GM21367 (cell line): ENCODE data around the gene AOPEP.

Source experiments
- ATAC-seq: cut with Tn5 transposase; IDR thresholded peaks from one replicate; pipeline ENCODE4 v1.9.1; 2021; ENCODE audit not compliant: unreplicated experiment

The AOPEP gene

DNA sequence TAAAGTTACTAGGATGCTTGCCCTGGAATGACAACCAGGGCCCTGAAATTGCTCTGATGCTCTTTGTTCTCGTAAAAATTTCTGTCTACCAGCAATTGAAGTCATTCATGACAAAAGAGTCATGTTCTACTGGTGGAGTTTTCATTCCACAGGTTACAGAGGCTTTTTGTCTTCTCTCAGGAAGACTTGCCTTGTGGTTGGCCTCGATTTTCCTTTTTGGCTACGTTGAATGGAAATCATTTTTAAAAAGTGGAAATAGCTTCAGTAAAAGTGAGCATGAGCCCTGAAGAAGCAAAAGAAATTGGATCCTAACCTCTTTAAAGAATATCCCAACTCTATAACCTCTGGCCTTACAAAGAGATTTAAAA lies 255.2 kb downstream of the AOPEP start:
- ATAC-seq = no peak

DNA sequence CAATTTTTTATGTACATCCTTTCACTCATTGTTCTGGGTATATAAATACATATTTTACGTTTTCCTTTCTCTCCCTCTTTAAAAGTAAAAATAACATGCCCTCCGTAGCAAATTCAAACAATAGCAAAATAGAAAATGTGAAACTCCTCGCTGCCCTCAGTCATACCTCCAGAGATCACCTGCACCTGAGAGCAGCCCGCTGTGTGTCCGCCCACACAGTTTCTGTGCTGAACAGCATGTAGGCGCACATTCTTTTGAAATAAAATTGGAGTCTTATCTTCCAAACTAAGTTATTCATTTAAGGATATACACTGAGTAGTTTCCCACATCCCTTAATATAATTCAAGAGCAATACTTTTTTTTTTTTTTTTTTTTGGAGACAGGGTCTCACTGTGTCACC lies 255.7 kb downstream of the AOPEP start:
- ATAC-seq = no peak

DNA sequence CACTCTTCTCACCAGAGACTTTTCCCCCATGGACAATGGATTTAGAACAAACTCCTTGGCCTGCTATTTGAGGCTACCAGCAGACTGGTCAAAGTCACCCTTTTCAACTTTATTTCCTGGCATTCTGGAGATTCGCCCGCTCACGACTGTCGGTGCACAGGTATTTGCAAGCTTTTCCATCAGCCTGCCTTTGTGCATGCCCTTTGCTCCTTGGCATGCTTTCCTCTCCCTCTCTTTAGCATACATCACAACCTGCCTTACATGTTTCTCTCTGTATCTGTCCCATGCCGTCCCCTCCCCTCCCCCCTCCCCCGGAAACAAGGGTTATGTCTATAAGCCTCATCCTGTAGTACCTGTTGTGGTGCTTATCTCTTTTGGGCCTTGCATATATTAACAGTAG lies 257.1 kb downstream of the AOPEP start:
- ATAC-seq = no peak

DNA sequence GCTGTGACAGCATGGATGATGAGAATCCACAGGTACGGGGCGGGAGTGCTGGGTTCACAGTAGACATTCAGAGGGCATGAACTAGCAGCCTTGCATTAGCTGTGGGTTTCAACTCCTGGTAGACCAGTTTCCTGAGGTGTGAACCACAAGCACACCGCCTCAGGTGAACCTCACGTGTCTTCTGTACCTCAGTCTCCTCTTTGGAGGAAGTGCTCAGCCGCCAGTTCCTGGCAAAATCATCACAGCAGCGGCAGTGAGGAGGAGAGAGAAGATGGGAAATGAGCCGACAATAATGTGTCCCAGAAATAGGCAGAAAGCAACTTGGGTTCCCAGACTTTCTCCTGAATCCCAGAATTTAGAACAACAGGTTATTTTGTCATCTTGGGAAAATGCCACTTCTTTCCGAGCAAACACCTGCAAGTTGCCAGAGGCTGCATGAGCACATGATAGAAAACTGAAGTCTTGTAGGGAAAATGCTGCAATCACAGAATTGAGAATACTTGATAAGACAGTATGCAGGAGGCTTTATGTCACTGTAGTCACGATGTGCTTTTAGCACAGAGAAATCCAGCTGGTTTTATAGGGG lies 258.5 kb downstream of the AOPEP start:
- ATAC-seq = no peak

DNA sequence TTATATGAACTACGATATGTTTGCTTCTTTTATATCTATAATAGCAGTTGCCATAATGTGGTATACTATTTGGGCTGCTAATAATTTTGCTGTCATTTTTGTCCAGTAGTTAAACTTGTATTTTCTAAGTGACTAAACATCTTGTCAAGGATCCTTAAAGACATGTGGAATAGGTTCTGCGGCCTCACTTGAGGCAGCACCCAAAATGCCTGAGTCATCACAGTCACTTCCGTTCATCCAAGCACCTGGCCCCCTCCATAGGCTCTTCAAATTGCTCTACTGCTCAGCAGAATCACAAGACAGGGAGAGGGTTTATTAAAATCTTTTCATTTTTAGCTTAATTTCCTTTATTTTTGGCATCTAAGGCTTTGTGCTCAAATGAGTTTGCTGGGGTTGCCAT lies 259.1 kb downstream of the AOPEP start:
- no peak for ATAC-seq

DNA sequence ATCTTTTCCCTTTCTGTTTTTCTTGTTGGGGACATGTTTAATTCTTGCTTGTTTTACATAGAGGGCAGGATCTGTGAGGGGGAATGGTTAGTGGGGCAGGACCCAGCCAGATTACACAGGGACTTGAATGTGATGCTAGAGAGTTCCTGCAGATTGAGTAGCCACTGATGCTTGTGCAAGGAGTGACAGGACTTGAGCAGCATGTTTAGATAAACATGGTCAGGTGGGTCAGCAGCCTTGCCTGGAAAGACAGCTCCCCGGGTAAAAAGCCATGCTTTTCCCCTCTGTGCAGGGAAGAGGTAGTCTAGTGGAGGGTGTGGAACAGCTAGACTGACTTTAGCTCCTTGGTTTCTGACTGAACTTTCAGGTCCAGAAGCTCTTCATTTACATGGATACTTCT lies 261.2 kb downstream of the AOPEP start:
- ATAC-seq = no peak

DNA sequence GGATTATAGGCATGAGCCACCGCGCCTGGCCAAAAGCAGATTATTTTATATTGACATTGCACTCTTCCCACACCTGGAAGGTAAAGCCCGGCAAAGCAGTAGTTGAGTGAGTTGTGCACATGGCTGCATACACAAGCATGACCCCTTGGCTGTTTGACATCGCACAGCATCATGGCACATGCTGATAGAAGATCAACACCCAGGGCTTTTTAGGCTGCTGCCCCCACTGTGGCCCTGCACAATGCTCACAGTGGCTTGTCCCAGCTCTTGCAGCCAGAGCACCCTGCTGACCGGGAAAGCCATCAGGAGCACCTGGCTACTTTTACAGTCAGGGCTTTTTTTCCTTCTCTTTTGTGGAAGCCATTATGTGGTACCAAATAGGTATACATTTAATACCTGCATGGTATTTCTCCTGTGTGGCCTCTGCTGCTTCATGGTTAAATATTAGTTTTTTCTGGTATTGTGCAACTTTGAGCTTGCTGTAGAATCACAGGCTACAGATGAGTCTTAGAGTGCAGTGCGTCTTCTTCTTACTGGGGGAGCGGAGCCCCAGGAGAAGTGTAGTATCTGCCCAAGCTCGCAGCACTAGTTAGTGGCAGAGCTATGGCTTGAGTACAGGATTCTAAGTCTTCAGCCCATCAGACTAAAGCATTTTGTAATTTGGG lies 264.5 kb downstream of the AOPEP start:
- ATAC-seq = no peak

DNA sequence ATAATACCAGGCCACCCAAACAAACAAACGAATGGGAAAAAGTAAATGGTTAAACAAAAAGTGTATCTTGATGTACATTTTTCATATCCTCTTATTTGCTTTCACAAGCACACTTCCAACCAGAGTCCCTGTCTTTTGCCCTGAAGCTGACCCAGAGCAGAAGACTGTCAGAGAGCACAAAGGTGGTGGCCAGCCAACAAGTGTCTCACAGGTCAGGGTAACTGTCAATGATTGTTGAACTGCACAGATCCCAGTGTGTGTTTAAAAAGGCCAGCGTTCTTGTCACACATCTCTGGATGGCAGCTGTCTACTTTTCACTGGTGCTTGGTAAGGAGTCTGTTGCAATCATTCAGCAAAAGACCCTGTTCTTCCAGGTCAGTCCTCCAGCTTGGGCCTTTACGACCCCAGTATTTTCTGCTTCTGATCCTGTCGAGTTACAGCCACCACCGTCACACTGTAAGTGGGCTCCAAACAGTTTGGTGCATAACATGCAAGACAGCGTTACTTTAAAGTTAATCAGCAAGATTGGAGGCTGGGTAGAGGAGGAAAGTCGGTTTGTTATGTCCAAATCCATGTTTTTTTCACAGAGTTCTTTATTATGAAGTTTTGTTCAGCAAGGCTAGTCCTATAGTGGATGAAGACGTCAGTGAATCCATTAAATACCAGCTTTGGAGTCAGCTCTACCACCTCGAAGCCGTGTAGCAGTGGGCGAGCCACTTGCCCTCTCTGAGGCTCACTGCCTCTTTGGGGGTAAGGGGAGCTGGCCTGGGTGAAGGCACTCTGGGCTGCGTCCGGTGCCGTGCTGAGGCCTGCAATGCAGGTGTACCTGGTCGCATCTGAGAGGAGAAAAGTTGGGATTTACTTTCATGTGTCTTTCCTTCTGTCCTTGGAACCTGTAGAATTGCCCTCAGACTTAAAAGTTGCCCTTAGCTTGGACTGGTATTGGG lies 265.7 kb downstream of the AOPEP start:
- no peak for ATAC-seq

DNA sequence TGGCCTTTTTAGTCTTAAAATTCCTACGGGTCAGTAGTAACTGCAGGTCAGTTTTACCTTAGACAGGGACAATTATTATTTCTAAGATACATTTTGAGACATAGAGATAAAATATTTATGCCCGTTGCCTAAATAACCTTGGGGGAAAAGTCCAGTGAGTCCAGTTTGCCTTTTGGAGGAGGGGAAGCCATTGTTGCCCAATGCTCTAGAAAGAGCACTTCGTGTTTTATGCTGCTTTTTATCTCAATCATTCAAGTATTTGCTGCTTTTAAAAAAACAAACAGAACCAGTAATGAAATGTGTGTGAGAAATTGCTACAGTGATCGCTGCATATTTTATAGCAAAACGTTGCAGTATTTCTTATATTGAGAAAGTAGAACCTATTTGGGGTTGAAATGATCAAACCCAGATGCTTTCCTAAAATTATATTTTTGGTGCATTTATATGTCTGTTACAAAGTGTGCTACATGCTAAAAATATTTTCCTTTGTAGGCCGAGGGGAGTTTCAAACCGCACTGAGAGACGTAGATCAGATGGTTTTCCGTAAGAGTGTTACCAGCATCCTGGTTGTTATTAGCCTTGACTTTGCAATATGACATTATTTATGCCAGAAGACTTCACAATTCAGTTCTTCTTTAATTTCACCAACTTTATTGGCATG lies 266.8 kb downstream of the AOPEP start:
- ATAC-seq = no peak

DNA sequence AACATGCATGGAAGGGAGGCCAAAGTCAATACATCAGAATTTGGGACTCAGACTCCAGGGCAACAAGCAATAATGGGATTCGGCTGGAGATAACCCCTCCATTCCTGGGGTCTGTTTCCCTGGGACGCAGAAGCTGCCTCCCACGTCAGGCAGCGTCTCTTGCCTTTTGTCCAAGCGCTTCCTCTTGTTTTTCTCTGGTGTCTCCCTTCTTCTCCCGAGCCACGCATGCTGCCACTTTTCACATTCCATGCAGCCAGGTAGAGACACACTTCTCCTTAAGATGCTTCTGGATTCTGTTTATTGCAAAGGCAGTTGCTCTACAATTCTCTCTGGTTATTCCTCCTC lies 267.3 kb downstream of the AOPEP start:
- no peak for ATAC-seq

DNA sequence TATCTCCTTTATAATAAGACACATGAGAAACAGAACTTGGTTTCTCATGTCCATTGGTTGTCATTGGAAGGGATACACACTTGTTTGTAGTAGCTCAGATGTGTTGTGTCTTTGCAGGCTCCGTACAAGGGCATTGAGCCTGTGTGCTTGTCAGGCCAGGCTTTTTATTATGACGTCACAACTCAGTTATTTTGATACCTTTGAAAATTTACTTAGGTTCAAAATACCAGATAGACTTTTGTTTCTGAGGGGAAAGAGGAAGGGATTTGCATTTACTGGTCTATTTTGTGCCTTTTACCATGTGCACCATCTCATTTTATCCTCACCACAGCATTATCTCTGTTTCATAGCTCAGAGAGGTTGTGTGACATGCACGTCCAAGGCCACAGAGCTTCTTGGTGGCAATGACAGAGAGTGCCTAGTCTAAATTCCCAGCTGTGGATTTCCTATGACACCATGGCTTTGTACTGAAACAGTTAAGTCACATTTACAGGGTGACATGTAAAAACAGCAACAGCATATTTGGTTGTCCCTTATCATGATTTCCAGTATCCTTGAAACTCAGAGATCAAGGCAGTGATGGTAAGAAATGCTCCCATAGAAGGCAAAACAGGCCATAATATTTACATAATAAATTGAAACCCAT lies 268.7 kb downstream of the AOPEP start:
- no peak for ATAC-seq

DNA sequence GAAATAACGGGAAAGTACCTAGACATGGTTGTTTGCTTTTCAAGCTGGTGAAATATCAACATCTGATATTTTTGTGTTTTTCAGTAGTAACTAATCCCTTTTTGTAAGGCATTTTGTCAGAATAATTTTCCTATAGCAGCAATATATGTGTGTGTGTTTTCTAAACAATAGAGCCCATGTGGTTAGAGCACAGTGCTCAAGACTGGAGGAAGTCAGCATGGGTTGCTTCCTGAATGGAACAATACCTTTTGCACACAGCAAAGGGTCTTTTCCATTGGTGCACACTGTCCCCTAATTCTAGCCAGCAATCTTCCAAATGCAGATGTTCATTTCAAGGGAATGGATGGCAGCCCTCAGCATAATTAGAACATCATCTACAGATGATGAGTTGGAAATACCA lies 270.1 kb downstream of the AOPEP start:
- no peak for ATAC-seq

DNA sequence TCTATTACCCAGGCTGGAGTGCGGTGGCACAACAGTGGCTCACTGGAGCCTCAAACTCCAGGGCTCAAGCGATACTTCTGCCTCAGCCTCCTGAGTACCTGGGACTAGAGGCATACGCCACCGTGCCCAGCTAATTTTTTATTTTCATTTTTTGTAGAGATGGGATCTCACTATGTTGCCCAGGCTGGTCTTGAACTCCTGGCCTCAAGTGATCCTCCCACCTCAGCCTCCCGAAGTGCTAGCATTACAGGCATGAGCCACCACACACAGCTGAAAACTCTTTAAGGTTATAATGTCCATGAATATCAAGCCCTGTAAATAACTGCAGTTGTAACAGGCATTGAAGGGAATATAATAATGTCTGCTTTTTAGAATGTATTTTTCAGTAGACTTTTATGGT lies 271.2 kb downstream of the AOPEP start:
- ATAC-seq = no peak

DNA sequence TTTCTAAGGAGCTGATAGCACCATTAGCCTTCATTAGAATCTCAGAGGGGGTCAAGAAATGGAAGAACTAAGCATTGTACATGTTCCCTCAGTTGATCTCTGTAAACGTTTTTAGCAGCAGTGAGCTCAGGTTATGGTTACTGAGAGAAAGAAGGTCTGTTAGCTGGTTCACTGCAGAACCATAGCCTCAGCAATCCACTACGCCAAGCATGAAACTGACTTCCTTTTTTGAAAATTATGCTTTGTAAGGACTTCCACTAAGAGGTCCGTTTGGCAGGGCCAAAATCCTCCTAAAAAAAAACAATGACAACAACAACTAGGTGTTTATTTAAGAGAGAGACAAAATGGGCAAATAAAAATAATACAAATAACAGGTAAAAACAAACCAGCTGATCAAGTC lies 273.3 kb downstream of the AOPEP start:
- ATAC-seq = no peak

DNA sequence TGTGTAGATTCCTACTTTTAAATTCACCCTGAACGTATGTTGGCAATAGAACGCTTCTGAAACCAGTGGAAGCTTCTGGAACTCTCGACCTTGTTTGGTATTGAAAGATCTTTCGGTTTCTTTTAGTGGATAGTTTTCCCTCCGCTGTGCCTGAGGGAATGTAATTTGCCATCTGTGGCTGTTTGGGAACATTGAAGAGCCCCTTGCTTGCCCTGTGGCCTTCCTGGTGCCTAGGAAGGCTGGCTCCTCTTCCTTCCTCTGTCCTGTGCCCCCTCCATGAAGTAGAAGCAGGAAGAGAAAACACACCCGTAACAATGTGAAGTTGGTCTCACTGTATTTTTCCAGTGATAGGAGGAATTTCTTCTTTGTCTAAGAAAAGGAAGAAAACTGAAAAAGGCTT lies 274.3 kb downstream of the AOPEP start:
- no peak for ATAC-seq

DNA sequence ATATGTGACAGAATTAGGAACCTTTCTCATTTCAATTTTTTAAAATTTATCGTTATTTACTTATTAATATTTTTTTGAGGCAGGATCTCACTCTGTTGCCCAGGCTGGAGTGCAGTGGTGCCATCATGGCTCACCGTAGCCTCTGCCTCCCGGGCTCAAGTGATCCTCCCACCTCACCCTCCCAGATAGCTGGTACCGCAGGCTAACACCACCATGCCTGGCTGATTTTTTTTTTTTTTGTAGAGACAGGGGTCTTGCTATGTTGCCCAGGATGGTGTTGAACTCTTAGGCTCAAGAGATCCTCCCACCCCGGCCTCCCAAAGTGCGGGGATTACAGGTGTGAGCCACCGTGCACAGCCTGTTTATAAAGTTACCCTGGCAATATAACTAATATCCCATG lies 275.2 kb downstream of the AOPEP start:
- ATAC-seq = no peak

DNA sequence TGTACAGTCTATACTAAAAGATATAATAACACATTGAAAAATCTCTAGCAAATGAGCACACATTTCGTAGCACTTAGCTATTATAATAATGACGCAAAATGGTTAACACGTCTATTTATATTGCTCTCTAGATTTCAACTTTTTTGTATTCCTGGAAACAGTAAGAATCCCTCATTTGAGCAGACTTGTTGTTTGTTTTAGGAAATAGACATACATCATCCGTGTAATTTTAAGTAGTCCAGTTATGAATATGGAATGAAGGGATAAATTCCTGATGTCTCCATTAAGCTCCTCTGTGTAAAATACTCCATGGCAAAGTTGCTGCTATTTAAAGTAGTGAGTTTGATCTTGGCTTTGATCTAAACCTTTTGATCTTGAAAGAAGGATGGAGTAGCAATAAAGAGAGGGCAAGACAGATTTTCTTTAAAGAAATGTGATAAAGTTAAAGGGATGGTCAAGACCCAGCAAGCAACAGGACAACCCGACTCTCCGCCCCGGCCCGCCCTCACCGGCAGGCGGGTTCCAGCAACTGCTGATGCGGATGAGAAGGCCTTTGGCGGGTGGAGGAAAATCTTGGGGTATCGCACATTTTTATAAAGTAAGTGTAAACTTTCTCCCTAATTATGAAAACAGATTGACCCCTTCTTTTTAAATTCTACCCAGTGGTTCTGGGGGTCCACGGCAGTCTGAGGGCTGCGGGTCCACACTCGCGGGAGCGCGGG lies 277.4 kb downstream of the AOPEP start:
- no peak for ATAC-seq

DNA sequence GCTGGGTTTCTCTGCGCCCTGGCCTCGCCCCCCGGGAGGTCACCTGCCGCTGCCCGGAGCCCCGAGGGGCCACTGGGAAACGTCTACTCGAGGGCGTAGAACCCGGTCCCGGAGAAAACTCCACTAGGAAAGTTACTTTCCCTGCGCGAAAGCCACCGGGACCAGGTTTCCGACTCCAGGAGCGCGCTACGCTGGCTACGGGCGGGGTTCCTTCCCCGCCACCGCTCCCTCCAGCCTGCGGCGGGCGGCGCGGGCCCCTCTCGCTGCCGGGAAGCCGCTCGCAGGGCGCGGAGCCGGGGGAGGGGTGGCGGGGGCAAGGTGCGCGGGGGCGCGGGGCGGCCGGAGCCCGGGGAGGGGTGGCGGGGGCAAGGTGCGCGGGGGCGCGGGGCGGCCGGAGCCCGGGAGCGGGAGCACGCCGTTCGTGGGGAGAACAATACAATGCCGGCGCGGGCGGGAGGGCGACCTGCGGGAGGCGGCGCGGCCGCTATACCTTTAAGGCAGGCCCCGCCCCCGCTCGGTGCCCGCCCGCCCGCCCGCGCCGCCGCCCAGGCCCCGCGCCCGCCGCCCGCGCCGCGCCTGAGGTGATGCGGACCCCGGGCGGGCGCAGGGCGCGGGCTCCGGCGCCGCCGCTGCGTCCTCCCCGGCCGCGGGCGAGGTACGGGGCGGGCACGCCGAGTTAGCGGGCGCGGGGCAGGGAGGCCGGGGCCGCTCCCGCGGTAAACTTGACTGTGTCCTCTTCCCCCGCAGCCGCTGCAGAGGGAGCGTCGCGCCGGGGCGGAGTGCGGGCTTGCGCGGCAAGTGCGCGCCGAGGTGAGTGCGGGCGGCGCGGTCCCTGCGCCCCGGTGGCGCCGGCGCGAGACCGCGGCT lies 278.1 kb downstream of the AOPEP start:
- ATAC-seq = peak; percentile 49

DNA sequence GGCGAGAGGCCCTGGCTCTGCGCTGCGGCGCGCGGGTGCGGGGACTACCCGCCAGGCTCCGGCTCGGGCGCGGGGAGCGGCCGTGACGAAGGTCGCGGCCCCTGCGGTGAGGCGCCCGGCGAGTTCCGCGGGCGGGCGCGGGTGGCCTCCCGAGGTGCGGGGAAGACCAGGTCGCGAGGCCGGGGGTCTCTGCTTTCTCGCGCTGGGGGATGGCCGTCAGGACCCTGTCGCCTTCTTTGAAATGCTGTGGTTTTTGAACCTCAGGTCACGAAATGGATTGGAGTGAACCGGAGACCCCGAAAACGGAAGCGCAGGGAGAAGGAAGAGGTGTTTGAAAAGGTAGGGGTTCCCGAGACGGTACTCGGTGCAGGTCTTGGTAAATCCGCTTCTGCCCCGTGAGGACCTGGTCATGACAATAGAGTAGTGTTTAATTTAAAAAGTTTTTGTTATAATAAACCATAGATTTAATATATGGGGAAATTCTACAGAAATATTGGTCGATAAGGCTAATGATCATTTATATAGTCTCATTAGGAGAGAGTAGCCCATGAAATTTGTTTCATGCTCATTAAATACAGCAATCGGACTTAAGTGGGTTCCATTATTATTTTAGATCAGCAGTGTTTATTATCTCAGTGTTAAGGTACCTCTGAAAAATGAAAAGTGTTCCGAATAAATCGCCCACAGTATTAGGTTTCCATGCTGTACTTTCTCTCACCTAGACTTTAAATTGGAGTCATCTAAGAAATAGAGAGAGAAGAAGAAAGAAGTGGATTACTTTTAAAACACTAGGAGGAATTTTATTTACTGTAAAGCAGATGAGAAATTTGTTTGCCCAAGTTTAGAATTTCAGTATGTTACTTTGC lies 279.0 kb downstream of the AOPEP start:
- ATAC-seq = no peak
